Stimulated activated memory B cell treated with anti-CD40 and anti-IgM and Interleukin-4, amounts not matched to agents 10 μg/mL and 1 μg/mL and 100 μg/mL, for 72 hours (primary cell): ENCODE results near the gene AATF.

Experiments used
- ATAC-seq: fragments of 150-1000 bp; cut with Tn5 transposase; 2 replicates; pipeline ENCODE4 v1.10.0; 2021
- H3K27ac Mint-ChIP-seq: one replicate; pipeline ENCODE4 v1.8.0; 2022; ENCODE audit warnings: mild to moderate bottlenecking, mixed read lengths
- H3K27me3 Mint-ChIP-seq: one replicate; pipeline ENCODE4 v1.8.0; 2022; ENCODE audit warnings: mixed read lengths
- H3K36me3 Mint-ChIP-seq: one replicate; pipeline ENCODE4 v1.8.0; 2022; ENCODE audit warnings: mixed read lengths
- H3K4me1 Mint-ChIP-seq: one replicate; pipeline ENCODE4 v1.8.0; 2022; ENCODE audit warnings: mixed read lengths
- H3K4me3 Mint-ChIP-seq: one replicate; pipeline ENCODE4 v1.8.0; 2022; ENCODE audit warnings: mild to moderate bottlenecking, moderate library complexity, mixed read lengths
- H3K9me3 Mint-ChIP-seq: one replicate; pipeline ENCODE4 v1.8.0; 2022; ENCODE audit warnings: mixed read lengths

The AATF gene

GRCh38 chr17:37082985-37083384 lies 134.2 kb downstream of the AATF start:
- H3K36me3 Mint-ChIP-seq: peaks cover 41% of the 10 kb centered on the region

GRCh38 chr17:37083456-37083855 lies 134.7 kb downstream of the AATF start:
- no peak overlapping the region for H3K4me3 Mint-ChIP-seq
- no peak for ATAC-seq
- H3K9me3 Mint-ChIP-seq: peaks cover 5% of the 10 kb centered on the region
- H3K4me1 Mint-ChIP-seq: no peaks in the 10 kb centered on the region
- H3K27me3 Mint-ChIP-seq: no peaks in the 10 kb centered on the region
- H3K36me3 Mint-ChIP-seq: peaks cover 45% of the 10 kb centered on the region
- H3K27ac Mint-ChIP-seq: no peak overlapping the region

More at GRCh38 chr17:37082985-37083384, 134.2 kb downstream of the AATF start:
- no peak for ATAC-seq
- no peaks in the 10 kb centered on the region for H3K27me3 Mint-ChIP-seq
- no peak overlapping the region for H3K27ac Mint-ChIP-seq
- peaks cover 5% of the 10 kb centered on the region for H3K9me3 Mint-ChIP-seq
- no peaks in the 10 kb centered on the region for H3K4me1 Mint-ChIP-seq
- H3K4me3 Mint-ChIP-seq: no peak overlapping the region

- Mint-ChIP-seq H3K9me3 (peaks cover 5% of the 10 kb centered on the region), H3K36me3 (peaks cover 45% of the 10 kb centered on the region), H3K4me1 (no peaks in the 10 kb centered on the region), H3K27ac (no peak overlapping the region), H3K27me3 (no peaks in the 10 kb centered on the region), H3K4me3 (no peak overlapping the region)
- ATAC-seq: no peak
These were observed 135.6 kb downstream of the AATF start for GRCh38 chr17:37084372-37084771.

- Mint-ChIP-seq H3K4me1 (no peaks in the 10 kb centered on the region), H3K27me3 (no peaks in the 10 kb centered on the region), H3K9me3 (no peaks in the 10 kb centered on the region), H3K4me3 (no peak overlapping the region), H3K36me3 (peaks cover 56% of the 10 kb centered on the region), H3K27ac (no peak overlapping the region)
- no peak for ATAC-seq
These were observed 137.6 kb downstream of the AATF start for GRCh38 chr17:37086334-37086733.

- ATAC-seq: no peak
- H3K4me3 Mint-ChIP-seq: no peak overlapping the region
- H3K9me3 Mint-ChIP-seq: no peaks in the 10 kb centered on the region
- no peak overlapping the region for H3K27ac Mint-ChIP-seq
- no peaks in the 10 kb centered on the region for H3K4me1 Mint-ChIP-seq
- H3K27me3 Mint-ChIP-seq: no peaks in the 10 kb centered on the region
- peaks cover 60% of the 10 kb centered on the region for H3K36me3 Mint-ChIP-seq
These were observed 138.2 kb downstream of the AATF start for GRCh38 chr17:37086948-37087347.

- no peaks in the 10 kb centered on the region for H3K27me3 Mint-ChIP-seq
- no peak for ATAC-seq
- no peak overlapping the region for H3K27ac Mint-ChIP-seq
- H3K36me3 Mint-ChIP-seq: peaks cover 62% of the 10 kb centered on the region
- H3K4me3 Mint-ChIP-seq: no peak overlapping the region
- H3K4me1 Mint-ChIP-seq: no peaks in the 10 kb centered on the region
- H3K9me3 Mint-ChIP-seq: no peaks in the 10 kb centered on the region
These were observed 138.9 kb downstream of the AATF start for GRCh38 chr17:37087683-37088082.

- Mint-ChIP-seq H3K27me3 (no peaks in the 10 kb centered on the region), H3K4me3 (no peak overlapping the region), H3K36me3 (peaks cover 70% of the 10 kb centered on the region), H3K27ac (no peak overlapping the region), H3K9me3 (no peaks in the 10 kb centered on the region), H3K4me1 (no peaks in the 10 kb centered on the region)
- ATAC-seq: no peak
These were observed 139.7 kb downstream of the AATF start for GRCh38 chr17:37088459-37088858.

- Mint-ChIP-seq H3K27me3 (no peaks in the 10 kb centered on the region), H3K27ac (no peak overlapping the region), H3K36me3 (peaks cover 74% of the 10 kb centered on the region), H3K4me3 (no peak overlapping the region), H3K4me1 (no peaks in the 10 kb centered on the region), H3K9me3 (no peaks in the 10 kb centered on the region)
- ATAC-seq: no peak
These were observed 140.2 kb downstream of the AATF start for GRCh38 chr17:37088913-37089312.

- ATAC-seq: no peak
- Mint-ChIP-seq H3K27me3 (no peaks in the 10 kb centered on the region), H3K36me3 (peaks cover 79% of the 10 kb centered on the region), H3K4me1 (no peaks in the 10 kb centered on the region), H3K9me3 (no peaks in the 10 kb centered on the region), H3K27ac (no peak overlapping the region), H3K4me3 (no peak overlapping the region)
These were observed 141.2 kb downstream of the AATF start for GRCh38 chr17:37089956-37090355.

GRCh38 chr17:37090941-37091340 lies 142.2 kb downstream of the AATF start:
- Mint-ChIP-seq H3K36me3 (peaks cover 79% of the 10 kb centered on the region), H3K4me1 (no peaks in the 10 kb centered on the region), H3K4me3 (no peak overlapping the region), H3K27ac (no peak overlapping the region), H3K9me3 (no peaks in the 10 kb centered on the region), H3K27me3 (no peaks in the 10 kb centered on the region)
- no peak for ATAC-seq

GRCh38 chr17:37092071-37092470 lies 143.3 kb downstream of the AATF start:
- no peaks in the 10 kb centered on the region for H3K9me3 Mint-ChIP-seq
- H3K4me1 Mint-ChIP-seq: no peaks in the 10 kb centered on the region
- no peak overlapping the region for H3K4me3 Mint-ChIP-seq
- H3K36me3 Mint-ChIP-seq: peaks cover 79% of the 10 kb centered on the region
- H3K27me3 Mint-ChIP-seq: no peaks in the 10 kb centered on the region
- H3K27ac Mint-ChIP-seq: no peak overlapping the region
- no peak for ATAC-seq

- peaks cover 79% of the 10 kb centered on the region for H3K36me3 Mint-ChIP-seq
- no peaks in the 10 kb centered on the region for H3K9me3 Mint-ChIP-seq
These were observed 143.9 kb downstream of the AATF start for GRCh38 chr17:37092701-37093100.

GRCh38 chr17:37094391-37094790 lies 145.6 kb downstream of the AATF start:
- H3K36me3 Mint-ChIP-seq: peaks cover 89% of the 10 kb centered on the region
- no peaks in the 10 kb centered on the region for H3K4me1 Mint-ChIP-seq

More at GRCh38 chr17:37092701-37093100, 143.9 kb downstream of the AATF start:
- H3K27ac Mint-ChIP-seq: no peak overlapping the region
- H3K4me3 Mint-ChIP-seq: no peak overlapping the region
- no peaks in the 10 kb centered on the region for H3K4me1 Mint-ChIP-seq
- no peaks in the 10 kb centered on the region for H3K27me3 Mint-ChIP-seq
- ATAC-seq: no peak

GRCh38 chr17:37096071-37096470 lies 147.3 kb downstream of the AATF start:
- Mint-ChIP-seq H3K27me3 (no peaks in the 10 kb centered on the region), H3K27ac (no peak overlapping the region), H3K36me3 (peaks cover 90% of the 10 kb centered on the region), H3K4me1 (no peaks in the 10 kb centered on the region), H3K9me3 (no peaks in the 10 kb centered on the region), H3K4me3 (no peak overlapping the region)
- no peak for ATAC-seq

More at GRCh38 chr17:37094391-37094790, 145.6 kb downstream of the AATF start:
- Mint-ChIP-seq H3K9me3 (no peaks in the 10 kb centered on the region), H3K27ac (no peak overlapping the region), H3K27me3 (no peaks in the 10 kb centered on the region), H3K4me3 (no peak overlapping the region)
- no peak for ATAC-seq

GRCh38 chr17:37097154-37097553 lies 148.4 kb downstream of the AATF start:
- Mint-ChIP-seq H3K4me1 (no peaks in the 10 kb centered on the region), H3K27ac (no peak overlapping the region), H3K9me3 (no peaks in the 10 kb centered on the region), H3K27me3 (no peaks in the 10 kb centered on the region), H3K36me3 (peaks cover 89% of the 10 kb centered on the region), H3K4me3 (no peak overlapping the region)
- no peak for ATAC-seq

- Mint-ChIP-seq H3K27me3 (no peaks in the 10 kb centered on the region), H3K36me3 (peaks cover 82% of the 10 kb centered on the region), H3K4me3 (no peak overlapping the region), H3K9me3 (no peaks in the 10 kb centered on the region), H3K27ac (no peak overlapping the region), H3K4me1 (no peaks in the 10 kb centered on the region)
- no peak for ATAC-seq
These were observed 149.4 kb downstream of the AATF start for GRCh38 chr17:37098152-37098551.
